HepG2 (cell line): ENCODE results near the gene MYO16.
"Not testable (repeated sequence)": the region's sequence is repeated elsewhere in the genome, so short reads cannot be mapped to it uniquely, and the experiment has no call there.

Source experiments
- CTCF ChIP-seq: sonication (generic); formaldehyde crosslinking; IDR thresholded peaks from 2 replicates; pipeline ENCODE4 v1.5.0; 2020; ENCODE audit warnings: mild to moderate bottlenecking, missing genetic modification reagents, moderate library complexity
- EP300 ChIP-seq, 3 experiments: sonication (generic) in 1 of 3; formaldehyde crosslinking in 1 of 3; IDR thresholded peaks; 2 replicates each; pipeline versions ENCODE4 v1.5.1 to v1.6.1; 2011 to 2020; ENCODE audit warnings: low read depth in 2 of 3, low read length in 2 of 3, borderline replicate concordance in 1 of 3, improper control_type of control experiment in 1 of 3, mild to moderate bottlenecking in 1 of 3, missing genetic modification reagents in 1 of 3, moderate library complexity in 1 of 3
- ZFP41 ChIP-seq: sonication (generic); formaldehyde crosslinking; IDR thresholded peaks from 2 replicates; pipeline ENCODE4 v1.4.0; 2020; ENCODE audit warnings: mild to moderate bottlenecking, missing genetic modification reagents, borderline replicate concordance
- ZKSCAN8 ChIP-seq: IDR thresholded peaks from 2 replicates; pipeline ENCODE4 v1.6.1; 2016; ENCODE audit warnings: borderline replicate concordance, missing genetic modification reagents, missing compliant biosample characterization
- ZMYM4 ChIP-seq: sonication (generic); formaldehyde crosslinking; IDR thresholded peaks from 2 replicates; pipeline ENCODE4 v1.8.1; 2023; ENCODE audit warnings: mild to moderate bottlenecking, missing genetic modification reagents

- TF ChIP-seq ZKSCAN8 (CRISPR knock-in tag); ZFP41 (CRISPR knock-in tag); CTCF (CRISPR knock-in tag); ZMYM4 (CRISPR knock-in tag); EP300 (IDR thresholded peaks at IDR 0.05; ENCODE audit: low read depth in 2 of 2, low read length in 2 of 2); EP300 (CRISPR knock-in tag; IDR thresholded peaks at IDR 0.05; ENCODE audit: borderline replicate concordance): not testable (repeated sequence)
Measured at GRCh38 chr13:108782480-108782879, 153.1 kb downstream of the MYO16 start.
